MCF 10A (cell line): ENCODE data around the gene ALKBH2. TPM values are rescaled to one million over a fixed set of nuclear protein-coding genes. Genes with fewer than 3 reads are reported as not detected.

ENCODE experiments used
- BruUV-seq: library from RNA; stranded (reverse); fragments of 400-500 nt; replicated peaks from 2 replicates; lab custom pipeline; 2021; lab: Mats Ljungman, UMichigan
- CTCF ChIA-PET: fragments of 300-600 bp; sonication (Branson Sonifier 250); formaldehyde crosslinking; extraction: SDS; loops from one replicate; lab custom pipeline; 2021; ENCODE audit warnings: antibody characterized with exemption, inconsistent platforms; lab: Yijun Ruan, JAX
- POLR2A ChIA-PET: fragments of 300-600, 350-650 bp; sonication (Branson Sonifier 250); formaldehyde crosslinking; extraction: SDS; loops from one replicate; lab custom pipeline; 2020; ENCODE audit warnings: antibody characterized with exemption, inconsistent platforms; lab: Yijun Ruan, JAX
- DNase-seq: peaks from one replicate; pipeline ENCODE4 v3.0.0-alpha.2; 2018; ENCODE audit not compliant: unreplicated experiment
- H3K27ac Mint-ChIP-seq: one replicate; pipeline ENCODE4 v1.8.0; 2022; ENCODE audit warnings: mild to moderate bottlenecking, low read depth, mixed read lengths; ENCODE audit not compliant: unreplicated experiment
- H3K27me3 Mint-ChIP-seq: one replicate; pipeline ENCODE4 v1.8.0; 2022; ENCODE audit warnings: mixed read lengths; ENCODE audit not compliant: insufficient read depth, unreplicated experiment
- H3K36me3 Mint-ChIP-seq: one replicate; pipeline ENCODE4 v1.8.0; 2022; ENCODE audit warnings: mild to moderate bottlenecking, moderate library complexity, mixed read lengths; ENCODE audit not compliant: insufficient read depth, unreplicated experiment
- H3K4me1 Mint-ChIP-seq: one replicate; pipeline ENCODE4 v1.8.0; 2022; ENCODE audit warnings: mixed read lengths; ENCODE audit not compliant: insufficient read depth, unreplicated experiment
- H3K4me3 Mint-ChIP-seq: one replicate; pipeline ENCODE4 v1.8.0; 2022; ENCODE audit warnings: mild to moderate bottlenecking, moderate library complexity, mixed read lengths; ENCODE audit not compliant: unreplicated experiment
- H3K9me3 Mint-ChIP-seq: one replicate; pipeline ENCODE4 v1.8.0; 2022; ENCODE audit warnings: mixed read lengths; ENCODE audit not compliant: unreplicated experiment
- intact Hi-C: fragments of 100-400 bp; cut with micrococcal nuclease; formaldehyde crosslinking; loops from 2 replicates; pipeline ENCODE4 v1.14.1; 2022
- total RNA-seq: library from RNA; stranded (reverse); gene quantifications from 2 replicates; pipeline ENCODE4 v1.2.3, GENCODE V29; 2022
- TF ChIP-seq, protein P1 (sequence below): fragments of 200-600 bp; IDR thresholded peaks from one replicate; pipeline ENCODE4 v1.8.0; 2022; ENCODE audit warnings: antibody characterized with exemption, mild to moderate bottlenecking; ENCODE audit not compliant: unreplicated experiment

Gene ALKBH2
- total RNA-seq, 1 experiment from 2014 or later, result 48.9 TPM

DNA sequence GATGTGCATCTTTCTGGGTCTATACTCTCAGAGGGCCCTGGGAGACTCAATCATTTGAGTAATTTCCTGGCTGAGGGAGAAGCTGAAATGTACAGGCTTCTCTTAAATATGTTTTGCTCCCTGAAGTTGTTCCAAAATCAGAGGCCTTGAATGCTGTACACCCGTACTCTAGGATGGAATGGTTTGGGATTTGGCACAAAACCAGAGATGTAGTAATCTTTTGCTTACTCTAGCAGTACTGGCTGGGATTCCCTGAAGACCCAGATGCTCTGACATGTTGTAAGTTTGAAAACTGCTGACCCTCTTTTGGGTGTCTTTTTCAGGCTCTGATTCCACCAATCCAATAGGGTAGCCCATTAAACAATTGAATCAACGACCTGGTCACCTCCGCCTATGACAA lies 33.5 kb upstream of the ALKBH2 start:
- Mint-ChIP-seq H3K9me3 (no peaks in the 10 kb centered on the region), H3K36me3 (no peaks in the 10 kb centered on the region), H3K27me3 (no peaks in the 10 kb centered on the region), H3K27ac (no peak overlapping the region), H3K4me3 (no peak overlapping the region), H3K4me1 (no peaks in the 10 kb centered on the region)
- CTCF ChIA-PET, result interaction anchor here (0.5 to 1.7 kb wide), 6 partner anchors 11 to 251 kb away, joined by 3 to 6 read pairs (median 4); no protein-coding TSS in a partner anchor
- POLR2A ChIA-PET, result interaction anchor here (0.6 kb wide), 1 partner anchor 14 kb away, joined by 3 read pairs; no protein-coding TSS in a partner anchor
- BruUV-seq, result no TSS peak
- no peak for DNase-seq
- TF ChIP-seq, protein P1, sequence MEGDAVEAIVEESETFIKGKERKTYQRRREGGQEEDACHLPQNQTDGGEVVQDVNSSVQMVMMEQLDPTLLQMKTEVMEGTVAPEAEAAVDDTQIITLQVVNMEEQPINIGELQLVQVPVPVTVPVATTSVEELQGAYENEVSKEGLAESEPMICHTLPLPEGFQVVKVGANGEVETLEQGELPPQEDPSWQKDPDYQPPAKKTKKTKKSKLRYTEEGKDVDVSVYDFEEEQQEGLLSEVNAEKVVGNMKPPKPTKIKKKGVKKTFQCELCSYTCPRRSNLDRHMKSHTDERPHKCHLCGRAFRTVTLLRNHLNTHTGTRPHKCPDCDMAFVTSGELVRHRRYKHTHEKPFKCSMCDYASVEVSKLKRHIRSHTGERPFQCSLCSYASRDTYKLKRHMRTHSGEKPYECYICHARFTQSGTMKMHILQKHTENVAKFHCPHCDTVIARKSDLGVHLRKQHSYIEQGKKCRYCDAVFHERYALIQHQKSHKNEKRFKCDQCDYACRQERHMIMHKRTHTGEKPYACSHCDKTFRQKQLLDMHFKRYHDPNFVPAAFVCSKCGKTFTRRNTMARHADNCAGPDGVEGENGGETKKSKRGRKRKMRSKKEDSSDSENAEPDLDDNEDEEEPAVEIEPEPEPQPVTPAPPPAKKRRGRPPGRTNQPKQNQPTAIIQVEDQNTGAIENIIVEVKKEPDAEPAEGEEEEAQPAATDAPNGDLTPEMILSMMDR, result no peak
- intact Hi-C loops, result no loop called here

GRCh38 chr12:109125791-109126190 lies 32.5 kb upstream of the ALKBH2 start:
- H3K9me3 Mint-ChIP-seq, result no peaks in the 10 kb centered on the region
- CTCF ChIA-PET, result interaction anchor here (0.7 to 1.6 kb wide), 3 partner anchors 14 to 650 kb away, joined by 3 to 6 read pairs (median 3); no protein-coding TSS in a partner anchor

GRCh38 chr12:109124878-109125648 lies 31.8 kb upstream of the ALKBH2 start:
- ChIA-PET POLR2A (no interaction called here), CTCF (interaction anchor here (0.7 to 1.6 kb wide), 4 partner anchors 13 to 651 kb away, joined by 3 to 6 read pairs (median 4); no protein-coding TSS in a partner anchor)
- H3K4me1 Mint-ChIP-seq, result no peaks in the 10 kb centered on the region
- DNase-seq, result no peak
- no peaks in the 10 kb centered on the region for H3K9me3 Mint-ChIP-seq
- H3K27ac Mint-ChIP-seq, result no peak overlapping the region
- H3K4me3 Mint-ChIP-seq, result no peak overlapping the region
- no peaks in the 10 kb centered on the region for H3K27me3 Mint-ChIP-seq
- no TSS peak for BruUV-seq
- H3K36me3 Mint-ChIP-seq, result peaks cover 4% of the 10 kb centered on the region
- intact Hi-C loops, result no loop called here
- TF ChIP-seq, protein P1, result no peak

More at GRCh38 chr12:109125791-109126190, 32.5 kb upstream of the ALKBH2 start:
- H3K36me3 Mint-ChIP-seq, result peaks cover 4% of the 10 kb centered on the region
- intact Hi-C loops, result no loop called here
- no peak for DNase-seq
- TF ChIP-seq, protein P1, result no peak
- POLR2A ChIA-PET, result no interaction called here
- no peak overlapping the region for H3K4me3 Mint-ChIP-seq
- H3K4me1 Mint-ChIP-seq, result no peaks in the 10 kb centered on the region
- no TSS peak for BruUV-seq
- H3K27me3 Mint-ChIP-seq, result no peaks in the 10 kb centered on the region
- H3K27ac Mint-ChIP-seq, result no peak overlapping the region

DNA sequence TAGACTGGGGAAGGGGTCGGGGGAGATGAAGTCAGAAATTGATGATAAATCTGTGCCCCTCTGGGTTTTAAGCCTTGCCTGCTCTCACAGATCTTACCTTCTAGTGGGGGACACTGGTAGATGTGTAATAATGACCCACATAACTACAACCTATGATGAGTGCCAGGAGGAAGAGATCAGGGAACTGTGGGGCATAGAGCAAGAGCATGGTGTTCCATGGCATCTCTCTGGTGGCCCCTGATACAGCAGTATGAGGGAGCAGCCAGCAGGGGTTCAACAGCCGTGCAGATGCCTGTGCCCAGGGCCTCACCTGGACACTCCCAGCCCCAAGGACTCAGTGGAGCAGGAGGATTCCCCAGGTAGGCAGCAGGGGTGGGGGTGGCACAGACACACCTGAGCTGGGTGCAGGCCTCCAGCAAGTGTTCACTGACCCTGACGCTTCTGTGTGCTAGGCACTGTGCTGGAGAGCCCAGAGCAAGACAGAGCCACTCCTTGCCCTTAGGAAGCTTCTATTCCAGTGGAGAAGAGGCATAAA lies 28.1 kb upstream of the ALKBH2 start:
- no peak overlapping the region for H3K27ac Mint-ChIP-seq
- ChIA-PET CTCF (interaction anchor here (0.7 to 2.4 kb wide), 3 partner anchors 9 to 509 kb away, joined by 3 to 13 read pairs (median 3); no protein-coding TSS in a partner anchor), POLR2A (no interaction called here)
- H3K27me3 Mint-ChIP-seq, result no peaks in the 10 kb centered on the region
- intact Hi-C loops, result no loop called here
- TF ChIP-seq, protein P1, result no peak
- H3K36me3 Mint-ChIP-seq, result peaks cover 4% of the 10 kb centered on the region
- no peaks in the 10 kb centered on the region for H3K4me1 Mint-ChIP-seq
- no peaks in the 10 kb centered on the region for H3K9me3 Mint-ChIP-seq
- no peak overlapping the region for H3K4me3 Mint-ChIP-seq
- BruUV-seq, result no TSS peak
- no peak for DNase-seq
